IMR-90 (cell line): Measurements from ENCODE around the gene NBPF1. TPM values are rescaled to one million over a fixed set of nuclear protein-coding genes. Genes with fewer than 3 reads are reported as not detected.

Experiments used
- ATAC-seq: fragments of 200-7000 bp; cut with Tn5 transposase; 2 replicates; pipeline ENCODE4 v1.9.1; 2020; ENCODE audit warnings: low read depth, mild to moderate bottlenecking, moderate library complexity
- BruUV-seq: library from RNA; stranded (reverse); fragments of 400-500 nt; replicated peaks from 2 replicates; lab custom pipeline; 2021; lab: Mats Ljungman, UMichigan
- CTCF ChIA-PET: fragments of 300-600 bp; formaldehyde crosslinking; extraction: SDS; loops from one replicate; lab custom pipeline; 2021; ENCODE audit warnings: antibody characterized with exemption; lab: Yijun Ruan, JAX
- POLR2A ChIA-PET: fragments of 300-600 bp; sonication (Branson Sonifier 250); formaldehyde crosslinking; loops from one replicate; lab custom pipeline; 2022; ENCODE audit warnings: antibody characterized with exemption; ENCODE audit not compliant: unreplicated experiment; lab: Charles Lee
- DNase-seq: peaks from one replicate; pipeline ENCODE4 v3.0.0; 2013
- H2AFZ ChIP-seq: replicated peaks from 2 replicates; pipeline ENCODE3; 2013; ENCODE audit warnings: low read length, mild to moderate bottlenecking; ENCODE audit not compliant: poor library complexity
- H2AK5ac ChIP-seq: 2 replicates; pipeline ENCODE4 v1.6.1; 2013; ENCODE audit warnings: low read depth, low read length, inconsistent platforms
- H2AK9ac ChIP-seq: replicated peaks from 2 replicates; pipeline ENCODE3; 2013; ENCODE audit warnings: mild to moderate bottlenecking, low read depth, low read length, moderate library complexity; ENCODE audit not compliant: poor library complexity
- H2BK120ac ChIP-seq: 2 replicates; pipeline ENCODE4 v1.6.1; 2013; ENCODE audit warnings: low read depth, low read length, inconsistent platforms
- H2BK15ac ChIP-seq: 3 replicates; pipeline ENCODE4 v1.6.1; 2013; ENCODE audit warnings: low read depth, low read length, inconsistent platforms
- H2BK20ac ChIP-seq: 2 replicates; pipeline ENCODE4 v1.6.1; 2013; ENCODE audit warnings: low read depth, mild to moderate bottlenecking, inconsistent platforms, low read length, moderate library complexity
- H2BK5ac ChIP-seq: 2 replicates; pipeline ENCODE4 v1.6.1; 2013; ENCODE audit warnings: mild to moderate bottlenecking, low read depth, low read length, inconsistent platforms; ENCODE audit not compliant: poor library complexity, severe bottlenecking
- H3K14ac ChIP-seq: replicated peaks from 2 replicates; pipeline ENCODE4 v1.6.1; 2013; ENCODE audit warnings: low read depth, low read length, inconsistent platforms
- H3K18ac ChIP-seq: 2 replicates; pipeline ENCODE4 v1.6.1; 2013; ENCODE audit warnings: low read depth, low read length, control low read depth
- H3K23ac ChIP-seq: 2 replicates; pipeline ENCODE4 v1.6.1; 2013; ENCODE audit warnings: low read depth, low read length, inconsistent platforms
- H3K27ac ChIP-seq: 2 replicates; pipeline ENCODE4 v1.5.1; 2013; ENCODE audit warnings: mild to moderate bottlenecking, control low read depth, low read length; ENCODE audit not compliant: insufficient read depth
- H3K27me3 ChIP-seq: 2 replicates; pipeline ENCODE4 v1.6.1; 2013; ENCODE audit warnings: low read length; ENCODE audit not compliant: control insufficient read depth, insufficient read depth
- H3K36me3 ChIP-seq: 2 replicates; pipeline ENCODE4 v1.6.1; 2013; ENCODE audit warnings: low read length, mixed read lengths; ENCODE audit not compliant: control insufficient read depth, insufficient read depth
- H3K4ac ChIP-seq: 2 replicates; pipeline ENCODE4 v1.6.1; 2013; ENCODE audit warnings: low read depth, low read length, inconsistent platforms
- H3K4me1 ChIP-seq: 2 replicates; pipeline ENCODE4 v1.6.1; 2013; ENCODE audit warnings: low read length, mixed read lengths; ENCODE audit not compliant: control insufficient read depth, insufficient read depth
- H3K4me2 ChIP-seq: 2 replicates; pipeline ENCODE4 v1.6.1; 2013; ENCODE audit warnings: low read depth, mild to moderate bottlenecking, control low read depth, low read length, moderate library complexity
- H3K4me3 ChIP-seq: 2 replicates; pipeline ENCODE4 v1.5.1; 2013; ENCODE audit warnings: low read depth, mild to moderate bottlenecking, control low read depth, low read length, moderate library complexity; ENCODE audit not compliant: insufficient read depth
- H3K56ac ChIP-seq: 2 replicates; pipeline ENCODE4 v1.6.1; 2013; ENCODE audit warnings: low read length, inconsistent platforms; ENCODE audit not compliant: insufficient read depth; ENCODE audit errors: extremely low read depth
- H3K79me1 ChIP-seq, 2 experiments: 2 replicates each; pipeline ENCODE4 v1.6.1; 2013; ENCODE audit warnings: low read length in 2 of 2, inconsistent platforms in 1 of 2, low read depth in 1 of 2
- H3K9ac ChIP-seq: 2 replicates; pipeline ENCODE4 v1.6.1; 2013; ENCODE audit warnings: low read depth, low read length, control low read depth
- H3K9me1 ChIP-seq: 2 replicates; pipeline ENCODE4 v1.6.1; 2013; ENCODE audit warnings: low read length, inconsistent platforms; ENCODE audit not compliant: insufficient read depth
- H3K9me3 ChIP-seq: 2 replicates; pipeline ENCODE4 v1.6.1; 2013; ENCODE audit warnings: low read length; ENCODE audit not compliant: control insufficient read depth, insufficient read depth
- H4K20me1 ChIP-seq: 2 replicates; pipeline ENCODE4 v1.6.1; 2013; ENCODE audit warnings: low read length, inconsistent platforms; ENCODE audit not compliant: insufficient read depth
- H4K5ac ChIP-seq: 2 replicates; pipeline ENCODE4 v1.6.1; 2013; ENCODE audit warnings: mild to moderate bottlenecking, low read depth, low read length, control low read depth
- H4K8ac ChIP-seq, 2 experiments: 2 replicates each; pipeline ENCODE4 v1.6.1; 2013; ENCODE audit warnings: low read depth in 2 of 2, low read length in 2 of 2, control low read depth in 1 of 2, inconsistent platforms in 1 of 2
- H4K91ac ChIP-seq: 2 replicates; pipeline ENCODE4 v1.6.1; 2013; ENCODE audit warnings: low read depth, low read length, inconsistent platforms; ENCODE audit not compliant: insufficient read depth
- CEBPB ChIP-seq: IDR thresholded peaks from 2 replicates; pipeline ENCODE4 v1.6.1; 2012; ENCODE audit warnings: low read depth, low read length, improper control_type of control experiment
- CHD1 ChIP-seq: IDR thresholded peaks from 2 replicates; pipeline ENCODE4 v1.6.1; 2012; ENCODE audit warnings: low read depth, low read length, improper control_type of control experiment
- CTCF ChIP-seq: conservative IDR thresholded peaks from 2 replicates; pipeline ENCODE4 v1.5.1; 2012; ENCODE audit warnings: mild to moderate bottlenecking, low read depth, low read length, improper control_type of control experiment
- FOS ChIP-seq: fragments of 150-350 bp; IDR thresholded peaks from 2 replicates; pipeline ENCODE4 v1.6.1; 2016; ENCODE audit warnings: low read depth, low read length
- MAFK ChIP-seq: IDR thresholded peaks from 2 replicates; pipeline ENCODE4 v1.6.1; 2012; ENCODE audit warnings: low read depth, low read length, improper control_type of control experiment
- MAZ ChIP-seq: IDR thresholded peaks from 2 replicates; pipeline ENCODE4 v1.6.1; 2012; ENCODE audit warnings: low read depth, mild to moderate bottlenecking, low read length, improper control_type of control experiment, moderate library complexity, borderline replicate concordance
- MXI1 ChIP-seq: IDR thresholded peaks from 2 replicates; pipeline ENCODE4 v1.6.1; 2012; ENCODE audit warnings: low read depth, mild to moderate bottlenecking, low read length, moderate library complexity, borderline replicate concordance
- NFE2L2 ChIP-seq: fragments of 150-350 bp; IDR thresholded peaks from 2 replicates; pipeline ENCODE4 v1.6.1; 2016; ENCODE audit warnings: low read depth, mild to moderate bottlenecking, low read length
- POLR2A ChIP-seq: IDR thresholded peaks from 2 replicates; pipeline ENCODE4 v1.6.1; 2012; ENCODE audit warnings: mild to moderate bottlenecking, low read depth, low read length
- RAD21 ChIP-seq: IDR thresholded peaks from 2 replicates; pipeline ENCODE4 v1.6.1; 2012; ENCODE audit warnings: low read length, improper control_type of control experiment
- RCOR1 ChIP-seq: IDR thresholded peaks from 2 replicates; pipeline ENCODE4 v1.6.1; 2012; ENCODE audit warnings: mild to moderate bottlenecking, low read length, improper control_type of control experiment; ENCODE audit not compliant: insufficient replicate concordance
- RFX5 ChIP-seq: IDR thresholded peaks from 2 replicates; pipeline ENCODE4 v1.8.0; 2012; ENCODE audit warnings: low read depth, mild to moderate bottlenecking, low read length, moderate library complexity
- SMC3 ChIP-seq: fragments of 150-350 bp; IDR thresholded peaks from 2 replicates; pipeline ENCODE4 v1.6.1; 2016; ENCODE audit warnings: low read depth, mild to moderate bottlenecking, antibody characterized with exemption, low read length, moderate library complexity
- WGBS, 2 experiments: methylation state at CpG; one replicate each; pipeline versions ENCODE4 v1.1.5 to v1.1.7; 2013; ENCODE audit warnings: missing lambda C conversion rate in 2 of 2; ENCODE audit not compliant: insufficient read length in 1 of 2; ENCODE audit errors: extremely low coverage in 2 of 2; 5-methylcytosine and 5-hydroxymethylcytosine counted together
- dilution Hi-C: fragments of 300-500 bp; cut with HindIII; formaldehyde crosslinking; loops from one replicate; pipeline ENCODE4 v1.14.3; 2018; ENCODE audit warnings: low sequenced_read_pairs; ENCODE audit not compliant: unreplicated experiment
- in situ Hi-C: fragments of 300-500 bp; cut with MboI; formaldehyde crosslinking; loops from 3 replicates; pipeline ENCODE4 v1.14.3; 2019; ENCODE audit warnings: low sequenced_read_pairs, inconsistent platforms, mixed read lengths
- intact Hi-C: fragments of 100-400 bp; cut with micrococcal nuclease; formaldehyde crosslinking; loops from 2 replicates; pipeline ENCODE4 v1.10.0; 2022
- polyA plus RNA-seq, 3 experiments: library from polyadenylated mRNA; depleted of rRNA; stranded (reverse); fragments of >200 nt; gene quantifications; 2 replicates each; pipeline ENCODE4 v1.2.3, GENCODE V29; 2012; ENCODE audit warnings: low replicate concordance in 1 of 3
- total RNA-seq: library from RNA; depleted of rRNA; stranded (reverse); fragments of >200 nt; gene quantifications from 2 replicates; pipeline ENCODE4 v1.2.3, GENCODE V29; 2012
- TF ChIP-seq, protein P1 (sequence below): fragments of 150-350 bp; IDR thresholded peaks from 2 replicates; pipeline ENCODE4 v1.6.1; 2017; ENCODE audit warnings: mild to moderate bottlenecking, antibody characterized with exemption, low read length, low read depth
- TF ChIP-seq, protein P2 (sequence below): fragments of 150-350 bp; IDR thresholded peaks from 2 replicates; pipeline ENCODE4 v1.6.1; 2016; ENCODE audit warnings: low read depth, mild to moderate bottlenecking, low read length, moderate library complexity, borderline replicate concordance

Gene NBPF1
- total and polyA plus RNA-seq, 2 of the 4 experiments (the other 2 are of a cell fraction): 18.8 to 25.3 TPM

GRCh38 chr1:16631248-16632043 lies 18.1 kb upstream of the NBPF1 start:
- Histone ChIP-seq H2BK15ac (no peak overlapping the region), H4K91ac (no peak overlapping the region), H3K9ac (no peak overlapping the region), H3K9me3 (no peaks in the 10 kb centered on the region), H2AK9ac (no peak overlapping the region), H3K56ac (no peak overlapping the region), H3K79me1 (peaks cover 7 to 8% of the 10 kb centered on the region in 2 experiments; a peak in 2 of 4 replicates), H4K8ac (no peak overlapping the region), H3K27me3 (no peaks in the 10 kb centered on the region), H4K20me1 (no peaks in the 10 kb centered on the region), H3K4ac (no peak overlapping the region), H3K4me1 (no peaks in the 10 kb centered on the region), H3K36me3 (peaks cover 40% of the 10 kb centered on the region), H2BK5ac (no peak overlapping the region), H3K14ac (no peak overlapping the region), H2BK120ac (no peak overlapping the region), H2AK5ac (no peak overlapping the region), H3K9me1 (no peaks in the 10 kb centered on the region), H3K27ac (no peak overlapping the region), H3K18ac (no peak overlapping the region), H4K5ac (no peak overlapping the region), H3K23ac (no peak overlapping the region), H2BK20ac (no peak overlapping the region), H2AFZ (peak overlapping the region; percentile 8), H3K4me2 (no peak overlapping the region), H3K4me3 (no peak overlapping the region)
- CTCF ChIA-PET: no interaction called here
- BruUV-seq: no TSS peak
- WGBS, 2 experiments: 85% methylated on average over 20 of the region's 20 CpGs; no CpG with 5 or more reads in 1 of the 2 experiments
- dilution Hi-C loops: no loop called here
- ATAC-seq: no peak
- DNase-seq: no peak
- in situ Hi-C loops: no loop called here
- POLR2A ChIA-PET: no interaction called here
- intact Hi-C loops: no loop called here
- TF ChIP-seq, protein P1, sequence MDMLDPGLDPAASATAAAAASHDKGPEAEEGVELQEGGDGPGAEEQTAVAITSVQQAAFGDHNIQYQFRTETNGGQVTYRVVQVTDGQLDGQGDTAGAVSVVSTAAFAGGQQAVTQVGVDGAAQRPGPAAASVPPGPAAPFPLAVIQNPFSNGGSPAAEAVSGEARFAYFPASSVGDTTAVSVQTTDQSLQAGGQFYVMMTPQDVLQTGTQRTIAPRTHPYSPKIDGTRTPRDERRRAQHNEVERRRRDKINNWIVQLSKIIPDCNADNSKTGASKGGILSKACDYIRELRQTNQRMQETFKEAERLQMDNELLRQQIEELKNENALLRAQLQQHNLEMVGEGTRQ: no peak
- TF ChIP-seq MAFK: no peak
- no peak for TF ChIP-seq CTCF
- no peak for TF ChIP-seq POLR2A
- no peak for TF ChIP-seq CHD1
- TF ChIP-seq NFE2L2: no peak
- TF ChIP-seq, protein P2, sequence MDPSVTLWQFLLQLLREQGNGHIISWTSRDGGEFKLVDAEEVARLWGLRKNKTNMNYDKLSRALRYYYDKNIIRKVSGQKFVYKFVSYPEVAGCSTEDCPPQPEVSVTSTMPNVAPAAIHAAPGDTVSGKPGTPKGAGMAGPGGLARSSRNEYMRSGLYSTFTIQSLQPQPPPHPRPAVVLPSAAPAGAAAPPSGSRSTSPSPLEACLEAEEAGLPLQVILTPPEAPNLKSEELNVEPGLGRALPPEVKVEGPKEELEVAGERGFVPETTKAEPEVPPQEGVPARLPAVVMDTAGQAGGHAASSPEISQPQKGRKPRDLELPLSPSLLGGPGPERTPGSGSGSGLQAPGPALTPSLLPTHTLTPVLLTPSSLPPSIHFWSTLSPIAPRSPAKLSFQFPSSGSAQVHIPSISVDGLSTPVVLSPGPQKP: no peak
- no peak for TF ChIP-seq RFX5
- no peak for TF ChIP-seq MXI1
- TF ChIP-seq CEBPB: no peak
- TF ChIP-seq SMC3: no peak
- TF ChIP-seq FOS: no peak
- TF ChIP-seq RCOR1: no peak
- TF ChIP-seq RAD21: no peak
- TF ChIP-seq MAZ: no peak
